IMR-90 (cell line): ENCODE measurements around the gene CEBPB. TPM values are rescaled to one million over a fixed set of nuclear protein-coding genes. Genes with fewer than 3 reads are reported as not detected.

Experiments used
- ATAC-seq: fragments of 200-7000 bp; cut with Tn5 transposase; 2 replicates; pipeline ENCODE4 v1.9.1; 2020; ENCODE audit warnings: low read depth, mild to moderate bottlenecking, moderate library complexity
- BruUV-seq: library from RNA; stranded (reverse); fragments of 400-500 nt; replicated peaks from 2 replicates; lab custom pipeline; 2021; lab: Mats Ljungman, UMichigan
- CTCF ChIA-PET: fragments of 300-600 bp; formaldehyde crosslinking; extraction: SDS; loops from one replicate; lab custom pipeline; 2021; ENCODE audit warnings: antibody characterized with exemption; lab: Yijun Ruan, JAX
- POLR2A ChIA-PET: fragments of 300-600 bp; sonication (Branson Sonifier 250); formaldehyde crosslinking; loops from one replicate; lab custom pipeline; 2022; ENCODE audit warnings: antibody characterized with exemption; ENCODE audit not compliant: unreplicated experiment; lab: Charles Lee
- DNase-seq: peaks from one replicate; pipeline ENCODE4 v3.0.0; 2013
- H2AFZ ChIP-seq: replicated peaks from 2 replicates; pipeline ENCODE3; 2013; ENCODE audit warnings: low read length, mild to moderate bottlenecking; ENCODE audit not compliant: poor library complexity
- H2AK5ac ChIP-seq: 2 replicates; pipeline ENCODE4 v1.6.1; 2013; ENCODE audit warnings: low read depth, low read length, inconsistent platforms
- H2AK9ac ChIP-seq: replicated peaks from 2 replicates; pipeline ENCODE3; 2013; ENCODE audit warnings: mild to moderate bottlenecking, low read depth, low read length, moderate library complexity; ENCODE audit not compliant: poor library complexity
- H2BK120ac ChIP-seq: 2 replicates; pipeline ENCODE4 v1.6.1; 2013; ENCODE audit warnings: low read depth, low read length, inconsistent platforms
- H2BK15ac ChIP-seq: 3 replicates; pipeline ENCODE4 v1.6.1; 2013; ENCODE audit warnings: low read depth, low read length, inconsistent platforms
- H2BK20ac ChIP-seq: 2 replicates; pipeline ENCODE4 v1.6.1; 2013; ENCODE audit warnings: low read depth, mild to moderate bottlenecking, inconsistent platforms, low read length, moderate library complexity
- H2BK5ac ChIP-seq: 2 replicates; pipeline ENCODE4 v1.6.1; 2013; ENCODE audit warnings: mild to moderate bottlenecking, low read depth, low read length, inconsistent platforms; ENCODE audit not compliant: poor library complexity, severe bottlenecking
- H3K14ac ChIP-seq: replicated peaks from 2 replicates; pipeline ENCODE4 v1.6.1; 2013; ENCODE audit warnings: low read depth, low read length, inconsistent platforms
- H3K18ac ChIP-seq: 2 replicates; pipeline ENCODE4 v1.6.1; 2013; ENCODE audit warnings: low read depth, low read length, control low read depth
- H3K23ac ChIP-seq: 2 replicates; pipeline ENCODE4 v1.6.1; 2013; ENCODE audit warnings: low read depth, low read length, inconsistent platforms
- H3K27ac ChIP-seq: 2 replicates; pipeline ENCODE4 v1.5.1; 2013; ENCODE audit warnings: mild to moderate bottlenecking, control low read depth, low read length; ENCODE audit not compliant: insufficient read depth
- H3K27me3 ChIP-seq: 2 replicates; pipeline ENCODE4 v1.6.1; 2013; ENCODE audit warnings: low read length; ENCODE audit not compliant: control insufficient read depth, insufficient read depth
- H3K36me3 ChIP-seq: 2 replicates; pipeline ENCODE4 v1.6.1; 2013; ENCODE audit warnings: low read length, mixed read lengths; ENCODE audit not compliant: control insufficient read depth, insufficient read depth
- H3K4ac ChIP-seq: 2 replicates; pipeline ENCODE4 v1.6.1; 2013; ENCODE audit warnings: low read depth, low read length, inconsistent platforms
- H3K4me1 ChIP-seq: 2 replicates; pipeline ENCODE4 v1.6.1; 2013; ENCODE audit warnings: low read length, mixed read lengths; ENCODE audit not compliant: control insufficient read depth, insufficient read depth
- H3K4me2 ChIP-seq: 2 replicates; pipeline ENCODE4 v1.6.1; 2013; ENCODE audit warnings: low read depth, mild to moderate bottlenecking, control low read depth, low read length, moderate library complexity
- H3K4me3 ChIP-seq: 2 replicates; pipeline ENCODE4 v1.5.1; 2013; ENCODE audit warnings: low read depth, mild to moderate bottlenecking, control low read depth, low read length, moderate library complexity; ENCODE audit not compliant: insufficient read depth
- H3K56ac ChIP-seq: 2 replicates; pipeline ENCODE4 v1.6.1; 2013; ENCODE audit warnings: low read length, inconsistent platforms; ENCODE audit not compliant: insufficient read depth; ENCODE audit errors: extremely low read depth
- H3K79me1 ChIP-seq, 2 experiments: 2 replicates each; pipeline ENCODE4 v1.6.1; 2013; ENCODE audit warnings: low read length in 2 of 2, inconsistent platforms in 1 of 2, low read depth in 1 of 2
- H3K9ac ChIP-seq: 2 replicates; pipeline ENCODE4 v1.6.1; 2013; ENCODE audit warnings: low read depth, low read length, control low read depth
- H3K9me1 ChIP-seq: 2 replicates; pipeline ENCODE4 v1.6.1; 2013; ENCODE audit warnings: low read length, inconsistent platforms; ENCODE audit not compliant: insufficient read depth
- H3K9me3 ChIP-seq: 2 replicates; pipeline ENCODE4 v1.6.1; 2013; ENCODE audit warnings: low read length; ENCODE audit not compliant: control insufficient read depth, insufficient read depth
- H4K20me1 ChIP-seq: 2 replicates; pipeline ENCODE4 v1.6.1; 2013; ENCODE audit warnings: low read length, inconsistent platforms; ENCODE audit not compliant: insufficient read depth
- H4K5ac ChIP-seq: 2 replicates; pipeline ENCODE4 v1.6.1; 2013; ENCODE audit warnings: mild to moderate bottlenecking, low read depth, low read length, control low read depth
- H4K8ac ChIP-seq, 2 experiments: 2 replicates each; pipeline ENCODE4 v1.6.1; 2013; ENCODE audit warnings: low read depth in 2 of 2, low read length in 2 of 2, control low read depth in 1 of 2, inconsistent platforms in 1 of 2
- H4K91ac ChIP-seq: 2 replicates; pipeline ENCODE4 v1.6.1; 2013; ENCODE audit warnings: low read depth, low read length, inconsistent platforms; ENCODE audit not compliant: insufficient read depth
- BHLHE40 ChIP-seq: fragments of 150-350 bp; IDR thresholded peaks from 2 replicates; pipeline ENCODE4 v1.6.1; 2016; ENCODE audit warnings: mild to moderate bottlenecking, low read depth, low read length
- FOS ChIP-seq: fragments of 150-350 bp; IDR thresholded peaks from 2 replicates; pipeline ENCODE4 v1.6.1; 2016; ENCODE audit warnings: low read depth, low read length
- POLR2A ChIP-seq: IDR thresholded peaks from 2 replicates; pipeline ENCODE4 v1.6.1; 2012; ENCODE audit warnings: mild to moderate bottlenecking, low read depth, low read length
- RCOR1 ChIP-seq: IDR thresholded peaks from 2 replicates; pipeline ENCODE4 v1.6.1; 2012; ENCODE audit warnings: mild to moderate bottlenecking, low read length, improper control_type of control experiment; ENCODE audit not compliant: insufficient replicate concordance
- WGBS, 2 experiments: methylation state at CpG; one replicate each; pipeline versions ENCODE4 v1.1.5 to v1.1.7; 2013; ENCODE audit warnings: missing lambda C conversion rate in 2 of 2; ENCODE audit not compliant: insufficient read length in 1 of 2; ENCODE audit errors: extremely low coverage in 2 of 2; 5-methylcytosine and 5-hydroxymethylcytosine counted together
- dilution Hi-C: fragments of 300-500 bp; cut with HindIII; formaldehyde crosslinking; loops from one replicate; pipeline ENCODE4 v1.14.3; 2018; ENCODE audit warnings: low sequenced_read_pairs; ENCODE audit not compliant: unreplicated experiment
- in situ Hi-C: fragments of 300-500 bp; cut with MboI; formaldehyde crosslinking; loops from 3 replicates; pipeline ENCODE4 v1.14.3; 2019; ENCODE audit warnings: low sequenced_read_pairs, inconsistent platforms, mixed read lengths
- intact Hi-C: fragments of 100-400 bp; cut with micrococcal nuclease; formaldehyde crosslinking; loops from 2 replicates; pipeline ENCODE4 v1.10.0; 2022
- polyA plus RNA-seq, 3 experiments: library from polyadenylated mRNA; depleted of rRNA; stranded (reverse); fragments of >200 nt; gene quantifications; 2 replicates each; pipeline ENCODE4 v1.2.3, GENCODE V29; 2012; ENCODE audit warnings: low replicate concordance in 1 of 3
- total RNA-seq: library from RNA; depleted of rRNA; stranded (reverse); fragments of >200 nt; gene quantifications from 2 replicates; pipeline ENCODE4 v1.2.3, GENCODE V29; 2012
- TF ChIP-seq, protein P1 (sequence below): fragments of 150-350 bp; IDR thresholded peaks from 2 replicates; pipeline ENCODE4 v1.6.1; 2016; ENCODE audit warnings: low read depth, mild to moderate bottlenecking, low read length, moderate library complexity, borderline replicate concordance

The CEBPB gene
- total and polyA plus RNA-seq, 2 of the 4 experiments (the other 2 are of a cell fraction): 3.4 to 17.4 TPM

DNA sequence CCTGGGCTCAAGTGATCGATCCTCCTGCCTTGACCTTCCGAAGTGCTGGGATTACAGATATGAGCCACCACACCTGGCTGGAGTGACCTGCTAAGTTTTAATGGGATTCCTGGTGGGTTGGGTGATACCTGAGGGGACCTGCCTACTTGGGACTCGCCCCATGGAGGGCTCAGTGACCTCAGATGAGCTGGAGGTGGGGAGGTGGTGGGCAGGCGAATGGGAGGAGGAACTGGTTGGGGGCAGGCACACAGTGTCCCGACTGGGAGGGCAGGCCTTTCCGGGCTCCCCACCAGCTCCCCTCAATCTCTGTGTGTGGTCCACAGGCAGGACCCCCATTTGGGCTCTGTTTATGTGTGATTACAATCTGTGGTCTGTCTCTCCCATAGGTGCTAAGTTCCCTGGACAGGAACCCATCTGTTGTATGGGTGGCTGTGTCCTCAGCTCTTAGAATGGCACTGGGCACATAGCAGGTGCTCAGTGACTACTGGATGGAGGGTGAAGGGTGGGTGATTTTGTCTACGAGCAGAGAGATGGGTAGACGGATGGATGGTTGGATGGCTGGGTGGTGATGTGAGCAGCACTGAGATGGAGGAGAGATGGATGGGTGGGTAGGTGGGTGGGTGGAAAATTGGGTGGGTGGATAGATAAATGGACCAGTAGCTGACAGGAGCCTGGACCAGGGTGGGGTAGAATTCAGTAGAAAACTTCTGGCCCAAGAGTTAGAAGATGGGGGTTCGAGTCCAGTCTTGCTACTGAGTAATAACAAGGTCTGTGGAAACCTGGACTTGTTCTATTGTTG is 23.8 kb downstream of the CEBPB start:
- no peak overlapping the region for H4K8ac ChIP-seq
- no peaks in the 10 kb centered on the region for H4K20me1 ChIP-seq
- H3K14ac ChIP-seq: no peak overlapping the region
- no peak overlapping the region for H4K91ac ChIP-seq
- no peak overlapping the region for H3K27ac ChIP-seq
- no peak overlapping the region for H3K4me3 ChIP-seq
- H3K36me3 ChIP-seq: no peaks in the 10 kb centered on the region
- CTCF ChIA-PET: interaction anchor here (0.8 kb wide), 1 partner anchor 249 kb away, joined by 3 read pairs; no protein-coding TSS in a partner anchor
- H2AFZ ChIP-seq: no peak overlapping the region
- H2BK15ac ChIP-seq: no peak overlapping the region
- no peak overlapping the region for H2AK9ac ChIP-seq
- no peak overlapping the region for H2BK5ac ChIP-seq
- peak overlapping the region; percentile 33; the same call in 1 of the 2 replicates for H3K23ac ChIP-seq
- peaks cover 5% of the 10 kb centered on the region; the same call in 1 of the 2 replicates for H3K9me1 ChIP-seq
- no TSS peak for BruUV-seq
- DNase-seq: no peak
- no peaks in the 10 kb centered on the region for H3K9me3 ChIP-seq
- no peaks in the 10 kb centered on the region for H3K79me1 ChIP-seq
- peak overlapping the region; percentile 25; the same call in 1 of the 2 replicates for H2BK20ac ChIP-seq
- no peak overlapping the region for H3K9ac ChIP-seq
- no peaks in the 10 kb centered on the region; the same call in 1 of the 2 replicates for H3K27me3 ChIP-seq
- no peak overlapping the region for H4K5ac ChIP-seq
- in situ Hi-C loops: no loop called here
- H3K4me2 ChIP-seq: no peak overlapping the region
- H3K4ac ChIP-seq: peak overlapping the region; percentile 45; the same call in 1 of the 2 replicates
- POLR2A ChIA-PET: no interaction called here
- H3K4me1 ChIP-seq: peaks cover 5% of the 10 kb centered on the region
- no peak overlapping the region; the same call in 1 of the 2 replicates for H3K18ac ChIP-seq
- intact Hi-C loops: no loop called here
- TF ChIP-seq, protein P1, sequence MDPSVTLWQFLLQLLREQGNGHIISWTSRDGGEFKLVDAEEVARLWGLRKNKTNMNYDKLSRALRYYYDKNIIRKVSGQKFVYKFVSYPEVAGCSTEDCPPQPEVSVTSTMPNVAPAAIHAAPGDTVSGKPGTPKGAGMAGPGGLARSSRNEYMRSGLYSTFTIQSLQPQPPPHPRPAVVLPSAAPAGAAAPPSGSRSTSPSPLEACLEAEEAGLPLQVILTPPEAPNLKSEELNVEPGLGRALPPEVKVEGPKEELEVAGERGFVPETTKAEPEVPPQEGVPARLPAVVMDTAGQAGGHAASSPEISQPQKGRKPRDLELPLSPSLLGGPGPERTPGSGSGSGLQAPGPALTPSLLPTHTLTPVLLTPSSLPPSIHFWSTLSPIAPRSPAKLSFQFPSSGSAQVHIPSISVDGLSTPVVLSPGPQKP: no peak
- TF ChIP-seq FOS (no peak), RCOR1 (no peak), BHLHE40 (no peak), POLR2A (no peak)
- peak overlapping the region; percentile 69; the same call in 1 of the 2 replicates for H2AK5ac ChIP-seq
- dilution Hi-C loops: no loop called here
- H3K56ac ChIP-seq: no peak overlapping the region
- peak overlapping the region; percentile 12; the same call in 1 of the 2 replicates for H2BK120ac ChIP-seq
- ATAC-seq: no peak
- 100% methylated on average over 2 of the region's 9 CpGs; no CpG with 5 or more reads in 1 of the 2 experiments for WGBS, 2 experiments
